Neural cell (in vitro differentiated cells): ENCODE data around the gene ZNF529. TPM values are rescaled to one million over a fixed set of nuclear protein-coding genes. Genes with fewer than 3 reads are reported as not detected.

Experiments used
- H2AFZ ChIP-seq: fragments of 200-600, 300-800 bp; sonication (generic), shearing (Covaris generic); 2 replicates; pipeline ENCODE4 v1.6.0; 2014; ENCODE audit warnings: low read depth, mild to moderate bottlenecking, antibody characterized with exemption, low read length, moderate library complexity
- H3F3A ChIP-seq: fragments of 200-600 bp; shearing (Covaris generic); 2 replicates; pipeline ENCODE4 v1.6.1; 2016; ENCODE audit warnings: mild to moderate bottlenecking, moderate library complexity, mixed read lengths, antibody characterized with exemption, low read length; ENCODE audit not compliant: insufficient read depth, poor library complexity, severe bottlenecking
- H3K27ac ChIP-seq: fragments of 200-600, 300-800 bp; sonication (generic), shearing (Covaris generic); 2 replicates; pipeline ENCODE4 v1.5.1; 2014; ENCODE audit warnings: mild to moderate bottlenecking, low read length, moderate library complexity
- H3K27me3 ChIP-seq: fragments of 300-800, 200-600 bp; sonication (generic), shearing (Covaris generic); 2 replicates; pipeline ENCODE4 v1.6.0; 2014; ENCODE audit warnings: mild to moderate bottlenecking, low read depth, low read length, moderate library complexity; ENCODE audit not compliant: insufficient read depth
- H3K36me3 ChIP-seq: fragments of 300-800, 200-600 bp; sonication (generic), shearing (Covaris generic); 2 replicates; pipeline ENCODE4 v1.5.1; 2014; ENCODE audit warnings: mild to moderate bottlenecking, antibody characterized with exemption, low read length, moderate library complexity; ENCODE audit not compliant: insufficient read depth
- H3K4me2 ChIP-seq: fragments of 300-800, 200-600 bp; sonication (generic), shearing (Covaris generic); 2 replicates; pipeline ENCODE4 v1.6.0; 2014; ENCODE audit warnings: mild to moderate bottlenecking, low read length
- H3K4me3 ChIP-seq: fragments of 300-800, 200-600 bp; sonication (generic), shearing (Covaris generic); 2 replicates; pipeline ENCODE4 v1.5.1; 2014; ENCODE audit warnings: mild to moderate bottlenecking, low read length, moderate library complexity
- H3K79me2 ChIP-seq: fragments of 200-600 bp; shearing (Covaris generic); replicated peaks from 2 replicates; pipeline ENCODE4 v1.6.0; 2014; ENCODE audit warnings: mild to moderate bottlenecking, low read length, moderate library complexity; ENCODE audit not compliant: insufficient read depth
- H3K9ac ChIP-seq: fragments of 300-800, 200-600 bp; sonication (generic), shearing (Covaris generic); 2 replicates; pipeline ENCODE4 v1.6.1; 2016; ENCODE audit warnings: mild to moderate bottlenecking, low read length, mixed read lengths
- H3K9me2 ChIP-seq: fragments of 200-600 bp; shearing (Covaris generic); 2 replicates; pipeline ENCODE4 v1.6.1; 2016; ENCODE audit warnings: mild to moderate bottlenecking, low read length, mixed read lengths; ENCODE audit not compliant: insufficient read depth
- H3K9me3 ChIP-seq: fragments of 200-600, 300-800 bp; sonication (generic), shearing (Covaris generic); 2 replicates; pipeline ENCODE4 v1.6.1; 2016; ENCODE audit warnings: mild to moderate bottlenecking, mixed run types, low read length, moderate library complexity, mixed read lengths
- H4K20me1 ChIP-seq: fragments of 200-600 bp; shearing (Covaris generic); 2 replicates; pipeline ENCODE4 v1.6.1; 2016; ENCODE audit warnings: mild to moderate bottlenecking, mixed run types; ENCODE audit not compliant: insufficient read depth
- CTCF ChIP-seq: fragments of 450-650 bp; IDR thresholded peaks from 2 replicates; pipeline ENCODE4 v1.5.1; 2014; ENCODE audit warnings: antibody characterized with exemption, mild to moderate bottlenecking, moderate library complexity; ENCODE audit not compliant: poor library complexity, severe bottlenecking
- EP300 ChIP-seq: fragments of 450-650 bp; conservative IDR thresholded peaks from 2 replicates; pipeline ENCODE4 v1.6.1; 2014; ENCODE audit warnings: antibody characterized with exemption, mild to moderate bottlenecking, moderate library complexity; ENCODE audit not compliant: poor library complexity, severe bottlenecking
- EZH2 ChIP-seq: fragments of 200-600, 300-800 bp; shearing (Covaris generic), sonication (generic); IDR thresholded peaks from 2 replicates; pipeline ENCODE4 v1.6.1; 2014; ENCODE audit warnings: antibody characterized with exemption, low read length, borderline replicate concordance, mild to moderate bottlenecking; ENCODE audit not compliant: insufficient read depth, poor library complexity, severe bottlenecking
- MXI1 ChIP-seq: fragments of 450-650 bp; conservative IDR thresholded peaks from 2 replicates; pipeline ENCODE4 v1.6.1; 2014; ENCODE audit warnings: antibody characterized with exemption, mild to moderate bottlenecking; ENCODE audit not compliant: poor library complexity, severe bottlenecking
- POLR2AphosphoS5 ChIP-seq: IDR thresholded peaks from 2 replicates; pipeline ENCODE4 v1.6.1; 2012
- RAD21 ChIP-seq: fragments of 450-650 bp; conservative IDR thresholded peaks from 2 replicates; pipeline ENCODE4 v1.6.1; 2014; ENCODE audit warnings: antibody characterized with exemption, mild to moderate bottlenecking, moderate library complexity
- REST ChIP-seq: IDR thresholded peaks from 2 replicates; pipeline ENCODE4 v1.6.1; 2012; ENCODE audit warnings: borderline replicate concordance
- SMC3 ChIP-seq: fragments of 450-650 bp; conservative IDR thresholded peaks from 2 replicates; pipeline ENCODE4 v1.6.1; 2014; ENCODE audit warnings: antibody characterized with exemption, mild to moderate bottlenecking, moderate library complexity; ENCODE audit not compliant: poor library complexity
- TAF1 ChIP-seq: IDR thresholded peaks from 2 replicates; pipeline ENCODE4 v1.6.1; 2012; ENCODE audit warnings: low read depth
- polyA plus RNA-seq: library from polyadenylated mRNA; depleted of rRNA; stranded (reverse); fragments of >200 nt; gene quantifications from 2 replicates; pipeline ENCODE4 v1.2.3, GENCODE V29; 2014

The ZNF529 gene
- polyA plus RNA-seq, 1 donor from 2014 or later: 54.5 TPM

GRCh38 chr19:36527873-36528193 lies 45.3 kb downstream of the ZNF529 start:
- Histone ChIP-seq H3K79me2 (peaks cover 57% of the 10 kb centered on the region), H2AFZ (peak overlapping the region; percentile 96), H3K27ac (peak overlapping the region; percentile 94), H3K9me2 (no peaks in the 10 kb centered on the region), H3K9ac (peak overlapping the region; percentile 93), H3F3A (no peaks in the 10 kb centered on the region), H3K27me3 (no peaks in the 10 kb centered on the region), H3K36me3 (peaks cover 8% of the 10 kb centered on the region), H4K20me1 (no peaks in the 10 kb centered on the region), H3K4me3 (peak overlapping the region; percentile 74), H3K4me2 (peak overlapping the region; percentile 70), H3K9me3 (peaks cover 3% of the 10 kb centered on the region)
- TF ChIP-seq EP300 (no peak), CTCF (no peak), SMC3 (no peak), POLR2AphosphoS5 (no peak), REST (no peak), RAD21 (no peak), MXI1 (no peak), TAF1 (no peak)

- peak overlapping the region; percentile 96 for H2AFZ ChIP-seq
These were observed 45.8 kb downstream of the ZNF529 start for GRCh38 chr19:36527341-36527740.

More at GRCh38 chr19:36527341-36527740, 45.8 kb downstream of the ZNF529 start:
- Histone ChIP-seq H3K36me3 (peaks cover 12% of the 10 kb centered on the region), H3K27me3 (no peaks in the 10 kb centered on the region), H3K79me2 (peaks cover 62% of the 10 kb centered on the region), H3K9ac (peak overlapping the region; percentile 93), H3F3A (no peaks in the 10 kb centered on the region), H3K9me3 (peaks cover 3% of the 10 kb centered on the region), H3K4me2 (peak overlapping the region; percentile 70), H3K27ac (peak overlapping the region; percentile 94), H3K9me2 (no peaks in the 10 kb centered on the region), H4K20me1 (no peaks in the 10 kb centered on the region), H3K4me3 (peak overlapping the region; percentile 74)
- no peak for TF ChIP-seq RAD21
- TF ChIP-seq REST: no peak
- TF ChIP-seq SMC3: no peak
- TF ChIP-seq EZH2: no peak
- TF ChIP-seq CTCF: no peak
- TF ChIP-seq POLR2AphosphoS5: no peak
- TF ChIP-seq EP300: no peak
- no peak for TF ChIP-seq TAF1
- TF ChIP-seq MXI1: no peak
